RPMI8226 (cell line): ENCODE measurements around the gene ZNF516.

Experiments used
- DNase-seq: peaks from one replicate; pipeline ENCODE4 v3.0.0-alpha.2; 2015

ZNF516 gene

DNA sequence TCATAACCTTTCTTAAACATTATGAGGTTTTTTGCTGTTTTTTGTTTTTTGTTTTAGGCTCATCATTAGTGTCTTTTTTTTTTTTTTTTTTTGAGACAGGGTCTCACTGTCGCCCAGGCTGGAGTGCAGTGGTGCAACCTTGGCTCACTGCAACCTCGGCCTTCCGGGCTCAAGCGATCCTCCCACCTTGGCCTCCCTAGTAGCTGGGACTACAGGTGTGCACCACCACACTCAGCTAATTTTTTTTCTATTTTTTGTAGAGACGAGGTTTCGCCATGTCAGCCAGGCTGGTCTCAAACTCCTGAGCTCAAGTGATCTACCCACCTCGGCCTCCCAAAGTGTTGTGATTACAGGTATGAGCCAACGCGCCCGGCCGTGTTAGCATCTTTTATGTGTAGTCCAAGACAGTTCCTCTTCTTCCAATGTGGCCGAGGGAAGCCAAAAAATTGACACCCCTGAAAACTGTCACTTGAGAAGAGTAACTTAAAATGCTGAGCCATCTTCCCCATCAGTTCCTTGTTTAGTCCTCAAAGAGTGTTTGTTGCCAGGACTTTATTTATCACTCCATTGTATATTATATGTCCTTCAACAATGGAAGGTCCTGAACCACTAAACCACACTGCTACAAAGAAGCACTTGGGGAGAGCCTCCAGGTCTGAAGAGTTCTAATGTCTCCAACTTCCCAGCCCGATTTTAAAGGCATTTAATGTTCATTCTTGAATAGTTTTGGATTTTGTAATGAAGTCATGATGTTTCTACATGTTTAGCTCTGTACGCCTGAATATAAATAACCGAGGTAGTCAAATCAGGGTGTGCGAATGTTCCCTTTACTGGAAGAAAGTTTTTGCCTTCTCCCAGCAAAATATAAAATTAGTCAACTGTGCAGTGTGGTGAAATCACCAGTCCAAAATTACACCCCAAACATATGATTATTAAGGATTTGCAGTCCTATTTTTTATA lies 26.4 kb downstream of the ZNF516 start:
- DNase-seq: no peak

DNA sequence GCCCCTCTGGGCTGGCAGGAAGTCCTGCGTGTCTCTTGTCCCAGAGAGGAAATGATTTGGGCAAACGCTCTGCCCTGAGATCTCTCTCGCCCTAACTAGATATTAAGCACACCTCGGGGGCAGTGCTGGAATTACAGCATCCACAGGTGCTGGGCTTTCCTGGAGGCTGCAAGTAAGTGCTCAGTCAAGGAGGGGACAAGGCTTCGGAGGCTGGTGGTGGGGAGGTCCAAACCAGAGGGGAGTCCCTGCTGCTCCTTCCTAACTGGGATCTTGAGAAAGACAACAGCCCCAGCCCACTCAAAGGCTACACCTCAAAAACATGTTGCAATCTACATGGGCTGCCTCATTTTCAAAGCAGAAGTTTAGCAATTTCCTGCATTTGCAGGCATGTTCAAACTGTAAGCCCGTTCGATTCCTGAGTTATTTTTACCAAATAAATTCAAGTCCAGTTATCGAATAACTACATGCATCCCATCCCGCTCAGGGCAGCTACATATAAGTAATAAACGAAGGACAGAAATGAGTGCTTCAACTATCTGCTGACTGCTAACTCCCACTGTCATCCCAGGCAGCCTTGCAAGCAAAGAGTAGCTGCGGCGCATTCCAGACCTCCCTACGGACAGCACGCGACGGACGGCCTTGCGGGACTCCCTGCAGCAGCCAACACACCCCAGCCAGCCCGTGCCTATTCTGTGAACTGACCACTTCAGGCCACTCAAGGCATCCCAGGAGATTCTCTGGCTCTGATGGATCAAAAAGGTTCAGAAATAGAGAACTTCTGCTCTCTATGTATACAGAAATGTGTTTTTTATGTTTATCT lies 27.5 kb downstream of the ZNF516 start:
- no peak for DNase-seq

DNA sequence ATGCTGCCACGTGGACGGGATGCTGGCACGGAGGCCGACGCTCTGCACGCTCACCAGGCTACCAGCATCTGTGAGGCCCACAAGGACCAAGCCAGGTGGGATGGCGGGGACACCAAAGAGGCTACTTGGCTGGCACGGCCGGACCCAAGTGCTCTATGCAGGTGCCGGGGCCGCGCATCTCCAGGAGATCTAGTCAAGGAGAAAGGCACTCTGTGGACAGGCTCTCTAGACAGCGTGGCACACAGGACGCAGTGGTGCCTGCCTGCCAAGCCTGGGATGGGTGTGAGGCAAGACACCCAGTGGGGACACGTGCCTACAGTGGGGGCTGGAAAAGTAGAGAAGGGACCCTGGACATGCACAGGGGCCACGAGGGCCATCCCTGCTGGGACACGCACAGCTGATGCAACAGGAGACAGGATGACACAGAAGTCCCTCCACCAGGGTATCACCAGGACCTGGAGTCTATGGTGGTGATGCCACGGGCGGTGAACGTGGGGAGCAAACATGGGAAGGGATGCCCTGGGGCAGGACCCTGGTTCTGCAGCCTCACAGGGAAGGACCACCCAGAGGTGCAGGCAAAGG lies 28.5 kb downstream of the ZNF516 start:
- DNase-seq: no peak

DNA sequence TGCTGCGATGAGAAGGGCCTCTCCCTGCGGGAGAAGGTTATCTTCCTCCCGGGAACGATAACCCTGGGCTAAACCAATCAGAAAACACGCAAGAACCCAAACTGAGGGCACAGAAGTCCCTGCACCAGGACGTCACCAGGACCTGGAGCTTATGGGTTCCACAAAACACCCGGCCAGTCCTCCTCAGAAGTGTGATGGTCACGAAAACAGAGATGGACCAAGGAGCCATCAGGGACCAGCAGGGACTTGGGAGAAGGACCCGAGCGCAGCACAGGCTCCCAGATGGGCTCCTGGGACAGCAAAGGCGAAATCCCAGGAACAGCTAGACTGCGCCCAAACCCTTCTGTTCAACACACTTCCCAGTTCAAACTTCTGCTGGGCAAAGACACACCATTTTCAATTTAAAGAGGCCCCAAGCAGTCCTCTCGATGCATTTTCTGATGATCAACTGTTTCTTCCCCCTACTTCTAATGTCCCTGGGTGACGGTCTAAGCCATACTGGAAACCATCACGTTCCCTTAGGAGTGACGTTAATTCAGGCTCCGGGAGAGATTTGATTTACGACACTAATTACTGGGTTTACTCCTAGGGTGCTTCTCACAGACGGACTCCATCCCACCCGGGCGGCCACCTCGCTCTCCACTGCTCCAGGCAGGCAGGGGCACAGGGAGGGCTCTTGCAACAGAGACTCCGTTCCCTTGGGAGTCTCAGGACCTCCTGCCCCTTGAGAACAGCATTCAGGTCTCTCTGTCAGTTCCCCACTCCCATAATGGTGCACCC lies 29.2 kb downstream of the ZNF516 start:
- DNase-seq: no peak

DNA sequence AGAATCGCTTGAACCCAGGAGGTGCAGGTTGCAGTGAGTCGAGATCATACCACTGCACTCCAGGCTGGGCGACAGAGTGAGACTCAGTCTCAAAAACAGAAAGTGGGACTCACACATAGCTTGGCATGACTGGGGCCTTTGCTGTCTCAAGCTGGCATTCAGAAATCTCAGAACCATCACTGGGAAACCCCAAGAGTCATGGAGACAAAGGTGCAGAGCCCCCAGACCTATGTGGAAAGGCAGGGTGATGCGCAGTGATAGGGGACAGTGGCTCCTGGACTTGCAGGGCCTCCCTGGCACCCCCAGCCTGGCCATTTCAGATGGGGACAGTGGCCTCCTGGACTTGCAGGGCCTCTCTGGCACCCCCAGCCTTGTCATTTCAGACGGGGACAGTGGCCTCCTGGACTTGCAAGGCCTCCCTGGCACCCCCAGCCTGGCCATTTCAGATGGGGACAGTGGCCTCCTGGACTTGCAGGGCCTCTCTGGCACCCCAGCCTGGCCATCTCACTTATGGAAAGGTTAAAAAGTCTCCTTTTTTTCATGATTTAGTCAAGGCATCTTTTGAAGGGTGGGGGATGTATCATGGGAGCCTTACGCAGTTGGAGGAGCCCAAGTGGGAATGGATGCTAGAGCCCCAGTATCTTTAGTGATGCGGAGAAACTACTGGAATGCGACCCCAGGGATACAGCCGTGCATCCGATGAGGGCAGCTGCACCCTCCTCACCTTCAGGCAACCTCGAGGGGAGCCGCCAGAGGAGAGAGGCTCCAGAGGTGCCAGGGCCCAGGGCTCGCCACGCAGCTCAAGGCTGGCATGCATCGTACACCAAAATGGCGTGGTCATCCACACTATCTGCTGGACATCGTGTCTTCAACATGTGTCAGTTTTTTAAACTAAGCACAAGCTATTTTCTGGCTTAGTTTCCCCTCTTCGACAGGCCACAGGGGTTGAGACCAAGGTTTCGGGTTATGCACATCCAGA lies 30.5 kb downstream of the ZNF516 start:
- no peak for DNase-seq

DNA sequence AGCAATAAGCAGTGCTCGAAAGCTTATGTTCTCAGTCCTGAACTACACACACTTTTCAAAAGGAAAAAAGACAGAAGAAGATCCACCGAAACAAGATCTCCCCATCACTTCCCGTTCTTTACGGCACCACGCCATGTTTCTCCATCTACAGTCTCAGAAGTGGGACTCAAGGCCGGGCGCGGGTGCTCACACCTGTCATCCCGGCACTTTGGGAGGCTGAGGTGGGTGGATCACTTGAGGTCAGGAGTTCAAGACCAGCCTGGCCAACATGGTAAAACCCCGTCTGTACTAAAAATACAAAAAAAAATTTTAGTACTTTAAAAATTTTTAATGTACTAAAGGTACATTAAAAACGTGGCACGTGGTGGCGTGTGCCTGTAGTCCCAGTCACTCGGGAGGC lies 31.2 kb downstream of the ZNF516 start:
- DNase-seq: no peak

DNA sequence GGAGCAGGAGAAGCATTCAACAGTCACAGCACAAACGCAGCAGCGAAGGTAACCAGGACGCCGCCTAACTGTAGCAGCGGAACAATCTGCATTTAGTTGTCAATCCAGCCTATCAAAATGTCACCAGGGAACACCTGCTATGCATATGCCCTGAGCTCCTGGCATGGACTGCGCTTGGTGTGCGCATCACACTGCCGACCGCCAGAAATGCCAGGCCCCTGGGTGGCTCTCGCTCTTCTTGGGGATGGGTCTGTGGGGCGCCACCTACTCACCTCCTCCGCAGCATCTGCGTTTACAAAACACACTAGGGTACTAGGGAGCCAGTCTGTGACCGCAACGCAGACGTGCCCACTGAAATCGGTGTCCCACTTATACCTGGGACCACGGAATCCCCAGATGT lies 31.7 kb downstream of the ZNF516 start:
- DNase-seq: no peak

DNA sequence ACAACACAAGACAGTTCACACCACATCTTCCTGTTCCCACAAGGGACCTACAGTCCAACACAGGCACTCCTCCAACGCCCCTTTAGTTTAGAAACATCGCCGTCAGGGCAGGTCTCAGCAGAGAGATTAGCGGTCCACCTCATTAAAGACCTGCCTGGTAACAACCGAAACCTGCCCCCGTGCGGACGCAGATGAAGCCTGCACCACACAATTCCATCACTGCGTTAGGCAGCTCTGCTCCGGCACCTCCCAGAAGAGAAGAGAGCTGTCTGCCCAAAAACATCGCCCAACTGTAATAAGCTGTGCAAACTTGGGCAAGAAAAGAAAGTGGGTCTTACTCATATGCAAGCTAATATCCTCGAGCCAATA lies 32.7 kb downstream of the ZNF516 start:
- DNase-seq: peak; percentile 43

DNA sequence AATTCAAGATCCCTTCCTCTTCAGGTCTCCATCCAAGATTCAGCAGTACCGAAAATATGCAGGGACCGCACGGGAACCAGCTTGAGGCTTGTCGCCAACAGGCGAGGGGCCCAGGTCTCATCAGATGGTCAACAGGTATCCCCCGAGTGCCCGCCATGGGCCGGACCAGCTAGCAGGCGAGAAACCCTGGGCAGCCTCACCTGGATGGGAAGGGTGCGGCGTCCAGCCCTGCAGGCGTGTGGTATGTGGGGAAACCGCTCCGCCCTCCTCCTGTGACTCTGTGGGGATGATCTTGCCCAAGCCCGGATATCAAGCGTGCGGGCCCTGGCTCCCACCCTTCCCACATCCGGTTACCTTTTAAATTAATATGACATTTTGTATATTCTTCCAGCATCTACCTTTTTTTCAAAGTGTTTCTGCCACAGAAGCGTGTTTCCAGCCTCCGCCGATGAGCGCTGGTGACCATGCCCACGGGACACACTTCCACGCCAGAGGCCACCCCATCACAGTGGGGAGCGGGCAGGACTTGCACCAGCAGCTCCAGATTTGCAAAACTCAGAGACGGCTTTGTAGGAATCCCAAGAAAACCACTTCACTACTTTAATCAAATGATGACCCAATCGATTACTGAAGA lies 33.2 kb downstream of the ZNF516 start:
- no peak for DNase-seq

DNA sequence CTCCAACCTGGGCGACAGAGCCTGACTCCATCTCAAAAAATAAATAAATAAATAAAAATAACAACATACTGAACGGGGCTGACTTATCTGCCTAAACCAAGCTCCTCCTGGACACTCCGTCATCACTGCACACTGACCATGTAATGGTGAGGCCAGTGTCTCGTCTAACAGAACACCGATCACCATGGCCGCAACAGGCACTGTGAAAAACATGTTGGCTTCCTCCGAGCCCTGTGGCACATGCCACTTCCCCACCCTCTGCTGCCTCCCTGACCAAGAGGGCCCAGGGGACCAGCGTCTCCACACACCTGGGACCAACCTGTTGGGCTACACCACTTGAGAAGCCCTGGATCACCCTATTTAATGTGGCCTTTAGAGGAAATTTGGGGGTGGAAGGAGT lies 33.9 kb downstream of the ZNF516 start:
- no peak for DNase-seq

DNA sequence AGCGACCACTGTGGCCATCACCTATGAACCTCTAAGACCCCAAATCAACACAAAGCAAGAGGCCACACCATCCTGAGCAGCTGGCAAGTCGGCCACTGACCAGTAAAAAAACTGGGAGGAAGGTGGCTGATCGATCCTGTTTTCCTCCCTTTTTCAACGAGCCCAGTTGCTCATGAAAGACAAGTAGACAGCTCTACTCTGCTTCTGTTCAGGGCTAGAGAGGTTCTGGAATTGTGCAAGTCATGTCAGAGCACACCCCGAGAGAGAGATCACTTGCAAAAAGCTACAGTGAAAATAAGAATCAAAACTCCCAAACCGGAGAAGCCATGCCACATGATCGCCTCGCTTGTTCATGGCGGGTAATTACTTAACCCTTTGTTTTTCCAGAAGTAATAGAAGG lies 34.6 kb downstream of the ZNF516 start:
- DNase-seq: no peak

DNA sequence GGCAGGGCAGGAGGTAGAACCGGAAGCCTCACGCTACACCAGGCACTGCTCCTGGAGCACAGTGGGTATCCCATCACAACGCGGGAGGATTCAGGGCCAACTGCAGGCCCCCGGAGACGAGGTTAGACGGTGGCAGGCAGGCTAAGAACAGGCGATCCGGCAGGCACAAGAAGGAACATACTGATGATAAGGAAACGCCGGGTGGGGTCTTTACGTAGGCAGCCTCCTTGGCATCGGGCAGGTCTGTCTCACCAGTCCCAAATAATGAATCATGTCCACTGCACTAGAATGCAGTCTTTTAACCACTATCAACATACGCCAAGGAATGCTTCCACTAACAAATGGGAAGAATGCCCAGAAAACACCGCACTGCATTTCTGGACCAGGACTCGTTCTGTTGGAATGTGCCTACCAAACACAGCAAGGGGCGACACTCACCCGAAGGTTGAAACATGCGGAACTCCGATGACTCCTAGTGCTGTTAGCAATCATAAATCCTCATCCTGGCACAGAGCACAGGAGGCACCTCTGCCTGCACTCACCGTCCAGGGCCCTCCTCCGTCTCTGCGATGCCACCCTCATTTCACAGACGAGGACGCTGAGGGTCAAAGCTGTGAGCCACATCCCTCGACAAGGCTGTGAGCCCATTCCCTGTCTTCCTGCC lies 35.2 kb downstream of the ZNF516 start:
- no peak for DNase-seq

DNA sequence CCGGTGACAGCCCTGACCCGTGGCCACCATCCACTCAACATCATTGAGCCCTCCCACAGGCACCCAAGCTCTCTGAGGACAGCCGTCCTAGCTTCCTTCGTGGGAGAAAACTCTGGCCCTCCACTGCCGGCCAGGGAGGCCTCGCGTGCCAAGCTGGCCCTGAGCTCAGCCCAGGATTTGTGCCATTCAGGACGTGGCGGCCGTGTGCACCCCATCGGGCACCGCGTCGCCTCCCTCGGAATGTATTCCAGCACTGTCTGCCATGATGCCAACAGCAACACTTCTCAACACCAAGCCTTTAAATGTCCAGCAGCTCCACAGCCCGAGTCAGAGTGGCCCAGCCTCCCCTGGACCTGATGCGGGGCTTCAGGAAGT lies 35.7 kb downstream of the ZNF516 start:
- DNase-seq: no peak

DNA sequence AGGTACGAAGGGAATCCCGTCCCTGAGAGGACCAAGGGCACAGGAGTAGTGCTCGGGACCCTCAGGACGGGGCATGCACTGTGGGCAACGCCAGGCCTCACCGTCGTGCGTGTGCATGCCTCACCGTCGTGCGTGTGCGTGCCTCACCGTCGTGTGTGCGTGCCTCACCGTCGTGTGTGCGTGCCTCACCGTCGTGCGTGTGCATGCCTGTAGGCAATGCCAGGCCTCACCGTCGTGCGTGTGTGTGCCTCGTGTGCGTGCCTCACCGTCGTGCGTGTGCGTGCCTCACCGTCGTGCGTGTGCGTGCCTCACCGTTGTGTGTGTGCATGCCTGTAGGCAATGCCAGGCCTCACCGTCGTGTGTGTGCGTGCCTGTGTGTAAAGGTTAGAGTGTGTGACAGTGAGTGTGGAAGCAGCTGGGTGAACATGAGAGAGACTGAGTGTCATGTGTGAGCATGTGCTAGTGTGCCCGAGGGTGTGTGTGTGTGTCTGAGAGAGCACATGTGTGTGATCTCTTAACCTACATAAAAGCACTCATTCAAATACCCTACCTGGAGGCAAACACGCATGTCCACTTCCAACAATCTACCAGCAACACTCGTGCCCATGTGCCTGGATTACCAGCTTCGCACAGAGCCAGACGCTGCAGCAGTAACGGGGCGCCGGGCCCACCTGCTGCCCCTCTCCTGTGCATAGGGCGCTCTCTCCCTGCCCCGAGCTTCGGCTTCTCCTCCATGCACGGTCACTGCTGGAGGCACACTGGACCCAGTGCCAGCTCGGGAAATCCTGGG lies 36.3 kb downstream of the ZNF516 start:
- DNase-seq: no peak

DNA sequence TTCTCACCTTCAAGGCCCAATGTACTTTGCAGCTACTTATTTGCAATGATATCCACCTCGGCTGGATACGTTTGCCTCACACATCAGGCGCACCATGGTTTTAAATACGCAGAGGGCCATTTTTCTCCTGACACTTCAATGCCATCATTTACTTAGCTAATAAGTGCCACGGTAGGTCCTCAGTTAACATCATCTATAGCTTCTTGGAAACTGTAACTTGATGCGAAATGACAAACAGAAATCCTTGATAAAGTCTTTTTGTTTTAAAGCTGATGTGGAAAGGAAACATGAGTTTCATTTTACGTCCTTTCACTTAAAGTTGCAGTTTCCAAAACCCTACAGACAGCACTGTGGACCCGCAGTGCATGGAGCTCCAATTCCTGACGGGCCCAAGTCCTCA lies 37.1 kb downstream of the ZNF516 start:
- no peak for DNase-seq

DNA sequence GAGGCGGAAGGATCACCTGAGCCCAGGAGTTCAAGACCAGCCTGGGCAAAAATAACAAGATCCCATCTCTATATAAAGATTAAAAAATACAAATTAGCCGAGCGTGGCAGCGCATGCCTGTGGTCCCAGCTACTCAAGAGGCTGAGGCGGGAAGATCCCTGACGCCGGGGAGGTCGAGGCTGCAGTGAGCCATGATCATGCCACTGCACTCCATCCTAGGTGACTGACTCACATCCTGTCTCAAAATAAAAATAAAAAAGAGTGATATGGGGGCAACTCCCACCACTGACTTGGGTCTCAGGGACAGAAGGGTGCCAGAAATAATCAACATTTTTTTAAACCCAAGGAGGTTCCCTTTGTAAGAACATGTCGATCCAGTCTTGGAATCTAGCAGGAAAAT lies 37.6 kb downstream of the ZNF516 start:
- DNase-seq: no peak

DNA sequence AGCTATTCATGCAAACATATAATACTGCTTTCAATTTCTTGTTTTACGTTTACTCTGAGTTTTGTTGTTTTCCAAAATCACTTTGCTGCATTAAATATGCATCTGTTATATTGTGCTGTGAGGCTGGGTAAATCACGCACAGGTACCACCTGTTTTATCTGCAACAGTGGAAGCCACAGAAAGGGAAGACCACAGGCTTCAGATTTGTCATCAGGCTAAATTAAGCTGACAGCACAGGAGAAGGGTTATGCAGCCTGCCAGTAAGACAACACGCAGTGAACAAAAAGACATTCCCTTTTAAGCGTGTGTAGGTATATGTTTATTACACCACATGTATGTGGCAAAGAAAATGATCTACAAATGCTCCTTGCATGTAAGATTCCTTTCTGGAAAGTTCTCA lies 38.2 kb downstream of the ZNF516 start:
- no peak for DNase-seq

DNA sequence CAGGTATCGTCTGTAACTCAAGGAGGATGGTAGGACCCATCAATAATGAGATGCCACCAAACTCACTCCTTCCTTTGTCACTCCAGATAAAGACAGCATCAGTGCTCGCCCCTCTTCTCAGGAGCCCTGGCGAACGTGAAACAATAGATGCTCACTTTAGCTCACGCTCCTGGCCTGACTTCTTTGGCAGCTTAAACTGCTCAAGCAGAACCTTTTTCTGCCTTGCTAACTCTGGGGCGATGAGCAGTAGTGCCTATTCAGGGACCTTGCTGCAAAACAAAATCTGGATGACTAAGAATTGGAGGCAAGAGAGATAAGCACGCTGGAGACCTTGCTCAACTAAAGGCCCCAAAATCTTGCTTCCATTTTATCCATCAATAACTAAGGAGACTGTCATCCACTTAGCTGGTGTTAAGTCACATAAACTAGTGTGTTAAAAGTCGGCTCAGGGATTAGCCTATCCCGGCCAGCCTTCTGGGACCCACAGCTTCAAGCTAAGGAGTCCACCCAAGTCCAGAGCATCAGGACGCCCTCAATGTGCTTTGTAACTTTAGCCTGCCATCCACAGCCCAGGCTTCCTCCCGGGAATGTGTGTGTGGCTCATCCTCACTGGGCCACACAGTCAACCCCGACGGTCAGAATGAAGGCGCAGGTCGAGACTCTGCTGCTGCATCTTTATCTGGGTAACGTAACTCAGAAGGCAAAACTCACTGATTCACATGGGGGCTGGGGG lies 38.9 kb downstream of the ZNF516 start:
- DNase-seq: no peak
